Caco-2 (cell line): ENCODE results near the gene MAD2L1. TPM values are rescaled to one million over a fixed set of nuclear protein-coding genes. Genes with fewer than 3 reads are reported as not detected.

ENCODE experiments used
- BruUV-seq: library from RNA; stranded (reverse); fragments of 400-500 nt; replicated peaks from 2 replicates; lab custom pipeline; 2021; lab: Mats Ljungman, UMichigan
- CTCF ChIA-PET: fragments of 300-600 bp; sonication (Branson Sonifier 250); formaldehyde crosslinking; loops from one replicate; lab custom pipeline; 2022; ENCODE audit warnings: antibody characterized with exemption; lab: Charles Lee
- POLR2A ChIA-PET: fragments of 300-600 bp; sonication (Branson Sonifier 250); formaldehyde crosslinking; loops from one replicate; lab custom pipeline; 2022; ENCODE audit warnings: antibody characterized with exemption; lab: Charles Lee
- DNase-seq, 2 experiments: peaks; one replicate each; pipeline versions ENCODE4 v3.0.0 to v3.0.0-alpha.2; 2020 to 2022
- H3K27me3 ChIP-seq: replicated peaks from 2 replicates; pipeline ENCODE4 v1.6.0; 2011; ENCODE audit warnings: low read length; ENCODE audit not compliant: control insufficient read depth, insufficient read depth
- H3K36me3 ChIP-seq: 2 replicates; pipeline ENCODE4 v1.5.1; 2011; ENCODE audit warnings: low read length; ENCODE audit not compliant: control insufficient read depth, insufficient read depth
- H3K4me1 ChIP-seq: fragments of 250-450 bp; sonication (Bioruptor Pico); 2 replicates; pipeline ENCODE4 v1.5.1; 2020; ENCODE audit warnings: mild to moderate bottlenecking
- H3K4me3 ChIP-seq: 2 replicates; pipeline ENCODE4 v1.5.1; 2011; ENCODE audit warnings: low read depth, mild to moderate bottlenecking, control low read depth, low read length
- H3K9me3 ChIP-seq: fragments of 250-450 bp; sonication (Bioruptor Pico); 2 replicates; pipeline ENCODE4 v1.5.1; 2020; ENCODE audit warnings: mild to moderate bottlenecking, moderate library complexity
- H3K27ac Mint-ChIP-seq: one replicate; pipeline ENCODE4 v1.8.0; 2022; ENCODE audit warnings: mixed read lengths; ENCODE audit not compliant: unreplicated experiment
- H3K27me3 Mint-ChIP-seq: one replicate; pipeline ENCODE4 v1.8.0; 2022; ENCODE audit warnings: mixed read lengths; ENCODE audit not compliant: insufficient read depth, unreplicated experiment
- H3K36me3 Mint-ChIP-seq: one replicate; pipeline ENCODE4 v1.8.0; 2022; ENCODE audit warnings: mild to moderate bottlenecking, mixed read lengths; ENCODE audit not compliant: insufficient read depth, unreplicated experiment
- H3K4me1 Mint-ChIP-seq: one replicate; pipeline ENCODE4 v1.8.0; 2022; ENCODE audit warnings: low read depth, mixed read lengths; ENCODE audit not compliant: unreplicated experiment
- H3K4me3 Mint-ChIP-seq: one replicate; pipeline ENCODE4 v1.8.0; 2022; ENCODE audit warnings: mild to moderate bottlenecking, moderate library complexity, mixed read lengths; ENCODE audit not compliant: unreplicated experiment
- H3K9me3 Mint-ChIP-seq: one replicate; pipeline ENCODE4 v1.8.0; 2022; ENCODE audit warnings: mixed read lengths; ENCODE audit not compliant: unreplicated experiment
- intact Hi-C: fragments of 100-400 bp; cut with micrococcal nuclease; formaldehyde crosslinking; loops from one replicate; pipeline ENCODE4 v1.10.0; 2022; ENCODE audit not compliant: unreplicated experiment
- total RNA-seq: library from RNA; stranded (reverse); gene quantifications from 2 replicates; pipeline ENCODE4 v1.2.3, GENCODE V29; 2022
- TF ChIP-seq, protein P1 (sequence below), 2 experiments: fragments of 200-600 bp in 1 of 2; IDR thresholded peaks; 1 replicate in 1 of 2; 2 replicates in 1 of 2; pipeline versions ENCODE4 v1.5.1 to v1.8.0; 2011 to 2022; ENCODE audit warnings: antibody characterized with exemption in 1 of 2, control low read depth in 1 of 2, inconsistent platforms in 1 of 2, low read depth in 1 of 2, low read length in 1 of 2, mild to moderate bottlenecking in 1 of 2, moderate library complexity in 1 of 2; ENCODE audit not compliant: insufficient read depth in 1 of 2, severe bottlenecking in 1 of 2, unreplicated experiment in 1 of 2

Gene MAD2L1
- total RNA-seq, 1 experiment from 2014 or later: 59.0 TPM

DNA sequence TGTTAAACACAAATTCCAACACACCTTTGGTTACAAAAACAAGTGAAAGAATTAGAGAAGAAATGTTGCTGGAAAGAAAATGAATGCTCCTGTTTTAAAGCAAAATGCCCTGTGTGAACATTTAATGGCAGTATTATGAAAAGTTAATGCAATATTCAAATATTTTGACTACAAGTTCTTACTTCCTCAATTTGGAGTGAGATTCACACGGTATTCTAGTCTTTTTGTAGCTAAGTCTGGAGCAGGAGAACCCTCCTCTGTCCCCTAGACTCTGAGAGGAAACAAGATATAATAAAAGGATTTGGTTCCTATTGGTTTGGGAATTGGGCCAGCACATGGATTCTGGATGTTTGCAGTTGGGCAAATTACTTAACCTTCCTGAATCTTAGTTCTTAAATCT, 12.7 kb downstream of the MAD2L1 start:
- Mint-ChIP-seq H3K4me3 (no peak overlapping the region), H3K36me3 (peaks cover 22% of the 10 kb centered on the region), H3K27me3 (no peaks in the 10 kb centered on the region), H3K4me1 (no peaks in the 10 kb centered on the region), H3K27ac (no peak overlapping the region), H3K9me3 (no peaks in the 10 kb centered on the region)
- intact Hi-C loops: loop anchor here (10.0 kb wide), 2 partner anchors 259 to 559 kb away; no protein-coding TSS in a partner anchor
- Histone ChIP-seq H3K36me3 (no peaks in the 10 kb centered on the region), H3K9me3 (no peaks in the 10 kb centered on the region), H3K4me3 (no peak overlapping the region), H3K4me1 (no peaks in the 10 kb centered on the region), H3K27me3 (no peaks in the 10 kb centered on the region)
- TF ChIP-seq, protein P1, sequence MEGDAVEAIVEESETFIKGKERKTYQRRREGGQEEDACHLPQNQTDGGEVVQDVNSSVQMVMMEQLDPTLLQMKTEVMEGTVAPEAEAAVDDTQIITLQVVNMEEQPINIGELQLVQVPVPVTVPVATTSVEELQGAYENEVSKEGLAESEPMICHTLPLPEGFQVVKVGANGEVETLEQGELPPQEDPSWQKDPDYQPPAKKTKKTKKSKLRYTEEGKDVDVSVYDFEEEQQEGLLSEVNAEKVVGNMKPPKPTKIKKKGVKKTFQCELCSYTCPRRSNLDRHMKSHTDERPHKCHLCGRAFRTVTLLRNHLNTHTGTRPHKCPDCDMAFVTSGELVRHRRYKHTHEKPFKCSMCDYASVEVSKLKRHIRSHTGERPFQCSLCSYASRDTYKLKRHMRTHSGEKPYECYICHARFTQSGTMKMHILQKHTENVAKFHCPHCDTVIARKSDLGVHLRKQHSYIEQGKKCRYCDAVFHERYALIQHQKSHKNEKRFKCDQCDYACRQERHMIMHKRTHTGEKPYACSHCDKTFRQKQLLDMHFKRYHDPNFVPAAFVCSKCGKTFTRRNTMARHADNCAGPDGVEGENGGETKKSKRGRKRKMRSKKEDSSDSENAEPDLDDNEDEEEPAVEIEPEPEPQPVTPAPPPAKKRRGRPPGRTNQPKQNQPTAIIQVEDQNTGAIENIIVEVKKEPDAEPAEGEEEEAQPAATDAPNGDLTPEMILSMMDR (IDR thresholded peaks at IDR 0.05; ENCODE audit: insufficient read depth in 1 of 2, low read depth in 1 of 2, low read length in 1 of 2, severe bottlenecking in 1 of 2, unreplicated experiment in 1 of 2): no peak
- BruUV-seq: no TSS peak
- ChIA-PET POLR2A (no interaction called here), CTCF (interaction anchor here (1.8 kb wide), 1 partner anchor 425 kb away, joined by 6 read pairs; the partner anchor contains the start of gene PDE5A)
- no peak for DNase-seq

DNA sequence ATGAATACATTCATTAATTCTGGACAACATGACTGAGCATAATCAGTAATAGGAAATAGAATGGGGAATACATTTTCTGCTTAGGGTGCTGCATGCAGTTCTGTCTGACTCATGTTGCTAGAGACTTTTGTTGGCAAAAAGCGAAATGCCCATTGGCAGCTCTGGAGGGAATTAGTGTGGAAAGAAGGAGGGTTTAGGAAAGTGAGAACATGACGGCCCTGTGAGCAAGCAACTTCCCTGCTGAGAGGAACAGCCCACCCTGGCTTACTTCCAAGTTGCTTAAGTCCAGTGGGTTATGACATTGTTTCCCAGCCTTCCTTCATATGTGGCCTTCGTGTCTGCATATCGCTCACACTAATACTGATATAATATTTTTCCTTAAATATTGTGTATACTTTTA, 13.8 kb downstream of the MAD2L1 start:
- ChIA-PET CTCF (no interaction called here), POLR2A (no interaction called here)
- no peak overlapping the region for H3K4me3 ChIP-seq
- TF ChIP-seq, protein P1 (IDR thresholded peaks at IDR 0.05; ENCODE audit: insufficient read depth in 1 of 2, low read depth in 1 of 2, low read length in 1 of 2, severe bottlenecking in 1 of 2, unreplicated experiment in 1 of 2): no peak
- Mint-ChIP-seq H3K27ac (no peak overlapping the region), H3K4me1 (no peaks in the 10 kb centered on the region), H3K9me3 (no peaks in the 10 kb centered on the region), H3K36me3 (peaks cover 16% of the 10 kb centered on the region), H3K4me3 (no peak overlapping the region), H3K27me3 (no peaks in the 10 kb centered on the region)
- intact Hi-C loops: loop anchor here (10.0 kb wide), 2 partner anchors 258 to 558 kb away; no protein-coding TSS in a partner anchor
- no peaks in the 10 kb centered on the region for H3K4me1 ChIP-seq
- BruUV-seq: no TSS peak
- no peaks in the 10 kb centered on the region for H3K36me3 ChIP-seq
- no peaks in the 10 kb centered on the region for H3K27me3 ChIP-seq
- no peak for DNase-seq
- H3K9me3 ChIP-seq: no peaks in the 10 kb centered on the region

DNA sequence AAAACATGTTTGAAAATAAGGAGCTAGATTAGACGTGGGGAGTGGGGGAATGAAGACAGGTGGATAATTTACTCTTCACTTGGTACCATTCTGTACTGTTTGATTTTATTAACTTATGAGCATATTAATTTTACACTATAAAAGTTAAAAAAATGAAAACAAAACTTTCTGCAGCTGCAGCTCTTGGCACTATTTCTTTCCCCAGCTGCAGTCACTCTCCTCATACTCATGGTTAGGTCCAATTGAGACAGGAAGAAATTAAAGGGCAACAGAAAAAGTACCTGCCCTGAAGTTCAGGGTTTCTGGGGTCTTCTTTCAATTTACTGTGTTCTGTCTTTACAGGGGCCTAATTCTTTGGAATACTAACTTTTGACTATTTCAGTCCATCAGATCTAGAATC, 15.4 kb downstream of the MAD2L1 start:
- Mint-ChIP-seq H3K4me3 (no peak overlapping the region), H3K27me3 (no peaks in the 10 kb centered on the region), H3K36me3 (peaks cover 9% of the 10 kb centered on the region), H3K9me3 (no peaks in the 10 kb centered on the region), H3K4me1 (no peaks in the 10 kb centered on the region), H3K27ac (no peak overlapping the region)
- Histone ChIP-seq H3K4me3 (no peak overlapping the region), H3K36me3 (no peaks in the 10 kb centered on the region), H3K27me3 (no peaks in the 10 kb centered on the region), H3K4me1 (no peaks in the 10 kb centered on the region), H3K9me3 (no peaks in the 10 kb centered on the region)
- CTCF ChIA-PET: interaction anchor here (0.6 kb wide), 1 partner anchor 422 kb away, joined by 3 read pairs; the partner anchor contains the start of gene PDE5A
- TF ChIP-seq, protein P1 (IDR thresholded peaks at IDR 0.05; ENCODE audit: insufficient read depth in 1 of 2, low read depth in 1 of 2, low read length in 1 of 2, severe bottlenecking in 1 of 2, unreplicated experiment in 1 of 2): no peak
- BruUV-seq: no TSS peak
- POLR2A ChIA-PET: no interaction called here
- intact Hi-C loops: loop anchor here (10.0 kb wide), 2 partner anchors 256 to 556 kb away; no protein-coding TSS in a partner anchor
- no peak for DNase-seq
